Muscle layer of colon (tissue), 2 donors: ENCODE measurements around the gene ICA1.
"Not testable (repeated sequence)": the region's sequence is repeated elsewhere in the genome, so short reads cannot be mapped to it uniquely, and the experiment has no call there.

Experiments
- H3K27ac ChIP-seq: one replicate; pipeline ENCODE4 v1.7.0; 2013; ENCODE audit warnings: low read depth, mild to moderate bottlenecking, low read length, moderate library complexity
- H3K27me3 ChIP-seq, 2 donors: one replicate each; pipeline ENCODE4 v1.7.0; 2013; ENCODE audit warnings: low read length in 2 of 2, mild to moderate bottlenecking in 2 of 2; ENCODE audit not compliant: insufficient read depth in 2 of 2, control insufficient read depth in 1 of 2
- H3K36me3 ChIP-seq: one replicate; pipeline ENCODE4 v1.7.0; 2013; ENCODE audit warnings: mild to moderate bottlenecking, low read length; ENCODE audit not compliant: insufficient read depth
- H3K4me1 ChIP-seq: one replicate; pipeline ENCODE4 v1.7.0; 2013; ENCODE audit warnings: mild to moderate bottlenecking, low read length; ENCODE audit not compliant: insufficient read depth
- H3K4me3 ChIP-seq, 2 donors: one replicate each; pipeline ENCODE4 v1.7.0; 2013; ENCODE audit warnings: low read length in 2 of 2, low read depth in 1 of 2, mild to moderate bottlenecking in 1 of 2, moderate library complexity in 1 of 2
- H3K9ac ChIP-seq: one replicate; pipeline ENCODE4 v1.7.0; 2013; ENCODE audit warnings: low read length
- H3K9me3 ChIP-seq: one replicate; pipeline ENCODE4 v1.7.0; 2013; ENCODE audit warnings: mild to moderate bottlenecking, low read length
- donor health status: abdominal sarcoma.
- donor health status: Adenocarcinoma of cecum.

The ICA1 gene

GRCh38 chr7:8259586-8260222 lies 2.3 kb downstream of the ICA1 start:
- Histone ChIP-seq H3K27me3 (peaks cover 0 to 11% of the 10 kb centered on the region in 2 donors), H3K36me3 (no peaks in the 10 kb centered on the region), H3K9me3 (no peaks in the 10 kb centered on the region), H3K27ac (no peak overlapping the region), H3K9ac (no peak overlapping the region), H3K4me3 (no peak overlapping the region), H3K4me1 (peaks cover 4% of the 10 kb centered on the region)

GRCh38 chr7:8258734-8259133 lies 3.2 kb downstream of the ICA1 start:
- Histone ChIP-seq H3K27ac (no peak overlapping the region), H3K9me3 (no peaks in the 10 kb centered on the region), H3K36me3 (no peaks in the 10 kb centered on the region), H3K27me3 (peaks cover 0 to 11% of the 10 kb centered on the region in 2 donors), H3K4me1 (peaks cover 4% of the 10 kb centered on the region), H3K4me3 (no peak overlapping the region), H3K9ac (no peak overlapping the region)

GRCh38 chr7:8258166-8258565 lies 3.8 kb downstream of the ICA1 start:
- Histone ChIP-seq H3K9me3 (no peaks in the 10 kb centered on the region), H3K9ac (no peak overlapping the region), H3K4me3 (no peak overlapping the region), H3K36me3 (no peaks in the 10 kb centered on the region), H3K27me3 (peaks cover 0 to 11% of the 10 kb centered on the region in 2 donors), H3K27ac (no peak overlapping the region), H3K4me1 (peaks cover 4% of the 10 kb centered on the region)

- Histone ChIP-seq H3K27me3 (peaks cover 0 to under 1% of the 10 kb centered on the region in 2 donors), H3K9ac (no peak overlapping the region), H3K27ac (no peak overlapping the region), H3K4me3 (no peak overlapping the region), H3K36me3 (no peaks in the 10 kb centered on the region), H3K4me1 (peaks cover under 1% of the 10 kb centered on the region), H3K9me3 (no peaks in the 10 kb centered on the region)
Measured at GRCh38 chr7:8255680-8256655, 6.0 kb downstream of the ICA1 start.

GRCh38 chr7:8254667-8255066 lies 7.3 kb downstream of the ICA1 start:
- no peak overlapping the region for H3K27ac ChIP-seq

GRCh38 chr7:8254215-8254614 lies 7.8 kb downstream of the ICA1 start:
- H3K27ac ChIP-seq: no peak overlapping the region
- no peaks in the 10 kb centered on the region for H3K4me1 ChIP-seq
- no peaks in the 10 kb centered on the region for H3K9me3 ChIP-seq
- H3K36me3 ChIP-seq: no peaks in the 10 kb centered on the region
- H3K9ac ChIP-seq: no peak overlapping the region
- no peaks in the 10 kb centered on the region for H3K27me3 ChIP-seq
- H3K4me3 ChIP-seq: no peak overlapping the region

More at GRCh38 chr7:8254667-8255066, 7.3 kb downstream of the ICA1 start:
- Histone ChIP-seq H3K4me1 (no peaks in the 10 kb centered on the region), H3K4me3 (no peak overlapping the region), H3K27me3 (no peaks in the 10 kb centered on the region), H3K9ac (no peak overlapping the region), H3K36me3 (no peaks in the 10 kb centered on the region), H3K9me3 (no peaks in the 10 kb centered on the region)

- no peaks in the 10 kb centered on the region for H3K36me3 ChIP-seq
- no peaks in the 10 kb centered on the region for H3K9me3 ChIP-seq
- no peak overlapping the region for H3K9ac ChIP-seq
- H3K4me3 ChIP-seq: no peak overlapping the region
- H3K27me3 ChIP-seq: no peaks in the 10 kb centered on the region
- no peak overlapping the region for H3K27ac ChIP-seq
- no peaks in the 10 kb centered on the region for H3K4me1 ChIP-seq
Measured at GRCh38 chr7:8251195-8251594, 10.8 kb downstream of the ICA1 start.

- H3K4me3 ChIP-seq: no peak overlapping the region
- no peaks in the 10 kb centered on the region for H3K9me3 ChIP-seq
- H3K27ac ChIP-seq: no peak overlapping the region
- H3K27me3 ChIP-seq: no peaks in the 10 kb centered on the region
- no peaks in the 10 kb centered on the region for H3K36me3 ChIP-seq
- no peaks in the 10 kb centered on the region for H3K4me1 ChIP-seq
- H3K9ac ChIP-seq: no peak overlapping the region
Measured at GRCh38 chr7:8250547-8250946, 11.4 kb downstream of the ICA1 start.

GRCh38 chr7:8249121-8249520 lies 12.8 kb downstream of the ICA1 start:
- no peaks in the 10 kb centered on the region for H3K36me3 ChIP-seq
- no peaks in the 10 kb centered on the region for H3K9me3 ChIP-seq
- no peak overlapping the region for H3K4me3 ChIP-seq
- no peak overlapping the region for H3K27ac ChIP-seq
- H3K27me3 ChIP-seq: no peaks in the 10 kb centered on the region
- H3K4me1 ChIP-seq: no peaks in the 10 kb centered on the region
- no peak overlapping the region for H3K9ac ChIP-seq

- H3K9me3 ChIP-seq: no peaks in the 10 kb centered on the region
- H3K4me1 ChIP-seq: no peaks in the 10 kb centered on the region
- H3K27ac ChIP-seq: no peak overlapping the region
- no peak overlapping the region for H3K9ac ChIP-seq
- no peaks in the 10 kb centered on the region for H3K36me3 ChIP-seq
- no peak overlapping the region for H3K4me3 ChIP-seq
- no peaks in the 10 kb centered on the region for H3K27me3 ChIP-seq
Measured at GRCh38 chr7:8246020-8246419, 15.9 kb downstream of the ICA1 start.

GRCh38 chr7:8245032-8245431 lies 16.9 kb downstream of the ICA1 start:
- H3K27me3 ChIP-seq, H3K4me1 ChIP-seq, H3K9ac ChIP-seq, H3K27ac ChIP-seq, H3K4me3 ChIP-seq, H3K9me3 ChIP-seq, H3K36me3 ChIP-seq: not testable (repeated sequence)
